NCI-H1092 (cell line): Measurements from ENCODE around the gene TULP1.

Source experiments
- DNase-seq: peaks from one replicate; lab custom pipeline; 2025; lab: John Stamatoyannopoulos, UW

TULP1 gene

GRCh38 chr6:35496841-35497570 lies 15.7 kb downstream of the TULP1 start, which contains the start of gene TEAD3:
Gene TEAD3 (minus strand): TSS chr6:35497079.
- no peak for DNase-seq

- DNase-seq = no peak
Observed at GRCh38 chr6:35496036-35496840, 16.5 kb downstream of the TULP1 start.

- DNase-seq = no peak
Observed at GRCh38 chr6:35495258-35496035, 17.2 kb downstream of the TULP1 start.

GRCh38 chr6:35494161-35494563 lies 18.5 kb downstream of the TULP1 start:
- DNase-seq = no peak

GRCh38 chr6:35493307-35493983 lies 19.3 kb downstream of the TULP1 start:
- no peak for DNase-seq

GRCh38 chr6:35492974-35493284 lies 19.8 kb downstream of the TULP1 start:
- no peak for DNase-seq

GRCh38 chr6:35492258-35492973 lies 20.3 kb downstream of the TULP1 start:
- no peak for DNase-seq

- no peak for DNase-seq
Observed at GRCh38 chr6:35491558-35492257, 21.0 kb downstream of the TULP1 start.

- DNase-seq = no peak
Observed at GRCh38 chr6:35490821-35491557, 21.7 kb downstream of the TULP1 start.

- no peak for DNase-seq
Observed at GRCh38 chr6:35489995-35490791, 22.5 kb downstream of the TULP1 start.

GRCh38 chr6:35489066-35489465 lies 23.6 kb downstream of the TULP1 start:
- DNase-seq = no peak

- no peak for DNase-seq
Observed at GRCh38 chr6:35488517-35488862, 24.2 kb downstream of the TULP1 start.

GRCh38 chr6:35487658-35488516 lies 24.8 kb downstream of the TULP1 start:
- no peak for DNase-seq

GRCh38 chr6:35486005-35486925 lies 26.4 kb downstream of the TULP1 start:
- no peak for DNase-seq

GRCh38 chr6:35485402-35485877 lies 27.3 kb downstream of the TULP1 start:
- no peak for DNase-seq

- no peak for DNase-seq
Observed at GRCh38 chr6:35484921-35485392, 27.7 kb downstream of the TULP1 start.
